Activated T-cell treated with anti-CD3 and anti-CD28 coated beads, Interleukin-2, amount 50 U/mL, for 24 hours (primary cell): ENCODE measurements around the gene TAF3.

ENCODE experiments used
- DNase-seq: peaks from one replicate; pipeline ENCODE4 v3.0.0-alpha.2; 2020
- H3K27ac Mint-ChIP-seq: 2 replicates; pipeline ENCODE4 v1.8.0; 2020; ENCODE audit warnings: mild to moderate bottlenecking, mixed read lengths
- H3K27me3 Mint-ChIP-seq: 2 replicates; pipeline ENCODE4 v1.8.0; 2020; ENCODE audit warnings: mixed read lengths
- H3K36me3 Mint-ChIP-seq: 2 replicates; pipeline ENCODE4 v1.8.0; 2020; ENCODE audit warnings: low read depth, mixed read lengths
- H3K4me1 Mint-ChIP-seq: 2 replicates; pipeline ENCODE4 v1.8.0; 2020; ENCODE audit warnings: low read depth, mixed read lengths
- H3K4me3 Mint-ChIP-seq: 2 replicates; pipeline ENCODE4 v1.8.0; 2020; ENCODE audit warnings: mild to moderate bottlenecking, moderate library complexity, mixed read lengths
- H3K9me3 Mint-ChIP-seq: 2 replicates; pipeline ENCODE4 v1.8.0; 2020; ENCODE audit warnings: mixed read lengths

The TAF3 gene

DNA sequence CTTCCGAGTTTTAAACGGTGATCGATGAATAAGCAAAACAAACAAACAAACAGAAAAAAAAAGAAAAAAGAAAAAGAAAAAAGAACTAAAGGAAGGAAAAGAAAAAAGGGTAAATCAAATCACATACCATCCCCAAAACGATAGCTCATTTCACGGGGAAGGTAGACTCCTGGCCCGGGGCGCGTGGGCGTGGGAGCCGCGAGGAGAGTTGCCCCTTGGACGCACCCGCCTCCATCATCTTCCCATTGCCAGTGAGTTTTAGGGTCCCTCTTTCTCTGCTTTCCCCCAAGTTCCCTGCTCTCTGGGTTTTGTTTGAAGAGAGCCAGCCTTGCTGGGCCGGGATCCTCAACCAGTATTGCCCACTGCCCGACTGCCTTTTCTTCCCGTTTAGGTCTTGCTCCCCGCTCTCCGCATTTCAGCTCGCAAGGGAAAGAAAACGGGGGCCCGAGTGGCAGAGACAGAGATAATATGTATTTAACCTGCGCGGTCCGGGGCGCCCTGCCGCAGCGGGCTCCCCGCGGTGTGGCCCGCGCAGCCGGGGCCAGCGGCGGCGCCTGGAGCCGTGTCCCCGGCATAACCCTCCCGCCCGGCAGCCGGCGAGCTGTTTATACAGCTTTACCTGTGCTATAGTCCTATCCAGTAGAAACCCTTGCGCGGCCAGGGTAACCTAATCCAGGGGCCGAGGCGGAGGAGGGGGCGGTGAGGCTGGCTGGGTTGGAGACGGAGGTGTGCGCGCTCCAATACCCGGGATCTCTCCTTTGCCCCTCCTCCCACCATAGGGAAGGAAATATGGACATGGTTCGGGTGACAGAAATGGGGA lies 230.9 kb downstream of the TAF3 start:
- peak overlapping the region; percentile 61 for H3K27ac Mint-ChIP-seq
- peak; percentile 53 for DNase-seq
- no peaks in the 10 kb centered on the region for H3K9me3 Mint-ChIP-seq
- H3K27me3 Mint-ChIP-seq, result peaks cover 70% of the 10 kb centered on the region
- peaks cover 70% of the 10 kb centered on the region for H3K4me1 Mint-ChIP-seq
- H3K4me3 Mint-ChIP-seq, result peak overlapping the region; percentile 64
- H3K36me3 Mint-ChIP-seq, result peaks cover 2% of the 10 kb centered on the region

DNA sequence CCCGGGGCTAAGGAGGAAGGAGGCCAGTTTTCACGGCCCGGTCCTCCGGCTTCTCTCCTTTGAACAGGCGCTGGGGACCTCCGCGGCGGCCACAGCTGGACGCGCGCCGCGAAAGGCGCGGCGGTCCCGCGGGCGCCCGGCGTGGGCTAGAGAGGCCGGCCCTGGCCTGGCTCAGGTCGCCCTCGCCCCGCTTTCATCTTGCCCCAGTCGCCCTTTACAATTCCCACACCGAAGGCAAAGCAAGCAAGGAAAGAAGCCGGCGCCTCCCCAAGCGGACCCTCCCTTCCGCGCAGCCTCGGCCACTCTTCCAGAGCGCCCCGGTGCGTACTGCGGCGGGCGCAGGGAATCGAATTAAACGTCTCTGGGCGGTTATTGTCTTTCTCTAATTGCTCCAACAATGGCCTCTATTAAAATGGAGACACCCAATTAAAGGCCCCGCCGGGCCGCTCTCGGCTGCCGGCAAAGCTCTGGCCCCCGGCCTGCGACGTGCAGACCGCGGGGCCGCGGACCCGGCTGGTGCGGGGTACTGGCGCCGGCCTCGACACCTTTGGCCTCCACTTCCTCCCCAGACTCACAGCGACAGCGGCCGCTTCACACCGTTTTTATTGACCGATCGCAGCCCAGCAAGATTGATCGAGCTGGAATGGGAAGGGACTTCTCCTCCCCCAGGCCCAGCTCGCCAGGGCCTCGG lies 231.7 kb downstream of the TAF3 start:
- no peak overlapping the region for H3K27ac Mint-ChIP-seq
- H3K4me1 Mint-ChIP-seq, result peaks cover 63% of the 10 kb centered on the region
- peaks cover 62% of the 10 kb centered on the region for H3K27me3 Mint-ChIP-seq
- H3K9me3 Mint-ChIP-seq, result no peaks in the 10 kb centered on the region
- DNase-seq, result no peak
- H3K4me3 Mint-ChIP-seq, result peak overlapping the region; percentile 71
- H3K36me3 Mint-ChIP-seq, result peaks cover 6% of the 10 kb centered on the region

DNA sequence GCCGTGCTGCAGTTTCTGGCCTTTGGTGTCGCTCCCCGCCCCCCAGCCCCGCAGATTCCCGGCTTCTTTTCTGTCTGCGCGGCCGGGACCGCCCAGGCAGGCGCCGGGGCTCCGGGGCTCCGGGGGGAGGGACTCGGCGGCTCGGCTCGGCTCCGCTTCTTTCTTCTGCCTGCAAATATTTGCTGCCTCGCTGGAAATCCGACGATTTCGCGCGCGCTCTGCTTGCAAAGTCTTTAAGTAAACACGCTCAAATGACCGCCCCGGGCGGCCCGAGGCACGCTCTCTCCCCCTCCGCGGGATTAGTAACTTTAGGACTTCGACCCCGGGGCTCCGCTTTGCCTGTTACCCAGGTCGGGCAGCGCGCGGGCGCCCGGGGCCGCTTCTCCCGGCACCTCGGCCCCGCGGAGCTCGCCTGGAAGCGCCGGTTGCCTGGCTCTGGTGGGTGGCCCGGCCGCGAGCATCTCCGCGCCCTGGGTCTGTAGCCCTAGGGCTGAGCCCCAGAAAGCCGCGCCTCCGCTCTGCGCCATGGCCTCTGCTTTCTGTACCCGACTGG lies 232.3 kb downstream of the TAF3 start:
- Mint-ChIP-seq H3K27me3 (peaks cover 56% of the 10 kb centered on the region), H3K36me3 (peaks cover 12% of the 10 kb centered on the region), H3K27ac (peak overlapping the region; percentile 74), H3K4me1 (peaks cover 57% of the 10 kb centered on the region), H3K4me3 (peak overlapping the region; percentile 71), H3K9me3 (no peaks in the 10 kb centered on the region)
- peak; percentile 68 for DNase-seq

DNA sequence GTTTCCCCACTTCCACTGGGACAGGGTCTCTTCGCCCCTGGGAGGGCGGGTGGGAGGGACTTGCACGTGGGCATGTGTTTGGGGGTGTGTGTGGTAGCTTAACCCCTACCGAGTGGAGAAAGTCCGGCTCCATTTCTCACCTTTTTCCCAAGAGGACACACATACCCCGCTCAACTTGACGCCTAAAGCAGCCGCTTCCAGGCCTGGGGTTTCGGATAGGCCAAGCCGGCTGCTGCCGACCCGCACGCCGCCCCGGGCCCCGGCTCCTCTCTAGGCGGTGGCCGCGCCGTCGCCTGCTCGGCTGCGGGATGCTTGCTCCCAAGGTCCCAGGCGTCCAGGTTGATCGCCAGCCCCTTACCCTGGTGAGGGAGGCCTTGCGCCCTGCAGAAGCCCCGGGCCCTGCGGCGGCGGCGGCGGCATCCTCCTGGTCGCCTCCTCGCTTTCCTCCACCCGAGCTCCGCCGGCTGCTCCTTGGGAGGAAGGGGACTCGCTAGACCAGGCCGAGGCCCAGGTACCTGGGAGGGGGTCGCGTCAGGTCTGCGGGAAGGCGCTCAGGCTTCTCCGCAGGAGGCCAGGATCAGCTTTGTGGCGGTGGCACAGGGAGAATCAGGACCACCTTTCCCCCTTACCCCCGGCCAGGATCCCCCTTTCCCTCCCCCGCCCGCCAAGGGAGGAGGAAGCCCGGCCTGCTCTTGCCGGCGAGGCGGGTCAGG lies 233.0 kb downstream of the TAF3 start:
- Mint-ChIP-seq H3K4me3 (peak overlapping the region; percentile 39), H3K27me3 (peaks cover 50% of the 10 kb centered on the region), H3K27ac (no peak overlapping the region), H3K36me3 (peaks cover 15% of the 10 kb centered on the region), H3K4me1 (peaks cover 50% of the 10 kb centered on the region), H3K9me3 (no peaks in the 10 kb centered on the region)
- DNase-seq, result peak; percentile 58

DNA sequence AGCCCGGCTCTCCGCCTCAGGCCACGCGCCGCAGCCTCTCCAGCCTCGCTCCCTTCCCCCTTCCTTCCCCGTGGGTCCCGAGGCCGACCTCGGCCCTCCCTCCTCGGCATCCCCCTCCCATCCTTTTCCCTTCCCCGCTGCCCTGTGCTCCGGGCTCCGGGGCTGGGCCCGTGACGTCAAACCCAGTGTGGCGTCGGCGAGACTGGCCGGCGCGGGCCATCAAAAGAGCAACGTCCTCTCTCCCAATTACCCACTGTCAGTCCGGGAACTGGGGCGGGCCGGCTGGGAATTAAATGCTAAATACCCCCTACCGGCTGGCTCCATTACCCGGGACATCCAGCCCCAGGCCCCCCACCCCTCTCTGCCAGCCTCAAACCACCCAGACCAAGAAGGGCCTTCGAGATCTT lies 233.5 kb downstream of the TAF3 start:
- peak overlapping the region; percentile 95 for H3K4me3 Mint-ChIP-seq
- DNase-seq, result peak; percentile 52
- peaks cover 48% of the 10 kb centered on the region for H3K4me1 Mint-ChIP-seq
- peaks cover 44% of the 10 kb centered on the region for H3K27me3 Mint-ChIP-seq
- no peaks in the 10 kb centered on the region for H3K9me3 Mint-ChIP-seq
- H3K36me3 Mint-ChIP-seq, result peaks cover 20% of the 10 kb centered on the region
- peak overlapping the region; percentile 75 for H3K27ac Mint-ChIP-seq

DNA sequence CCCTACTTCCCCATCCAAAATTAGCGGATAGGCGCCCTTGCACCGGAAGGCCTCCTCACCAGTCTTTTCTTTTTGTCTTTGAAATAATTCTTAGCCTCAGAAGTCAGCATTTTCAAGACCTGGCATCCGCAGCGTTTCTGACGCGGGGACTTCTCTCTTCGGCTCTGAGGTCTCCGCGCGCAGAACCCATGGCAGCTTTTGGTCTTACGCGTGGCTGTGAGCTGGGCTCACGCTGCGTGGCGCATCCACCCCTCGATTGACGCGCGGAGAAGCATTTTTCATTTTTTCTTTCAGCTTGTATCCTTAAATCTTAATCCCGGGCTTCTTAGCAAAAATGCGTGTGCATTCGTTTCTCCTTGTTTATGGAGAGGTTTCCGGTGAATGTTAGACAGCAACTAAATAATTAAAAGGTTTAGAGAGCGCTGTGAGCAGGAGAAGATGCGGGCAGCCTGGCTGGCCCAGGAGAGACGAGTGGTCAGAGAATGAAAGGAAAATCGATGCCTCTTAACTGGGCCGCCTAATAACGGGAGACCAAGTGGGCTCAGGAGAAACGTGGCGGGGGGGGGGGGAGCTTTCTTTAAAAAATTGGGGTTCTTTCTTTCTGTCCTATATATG lies 234.1 kb downstream of the TAF3 start:
- peak; percentile 63 for DNase-seq
- Mint-ChIP-seq H3K4me3 (peak overlapping the region; percentile 95), H3K9me3 (no peaks in the 10 kb centered on the region), H3K4me1 (peaks cover 49% of the 10 kb centered on the region), H3K27me3 (peaks cover 38% of the 10 kb centered on the region), H3K27ac (peak overlapping the region; percentile 75), H3K36me3 (peaks cover 26% of the 10 kb centered on the region)

DNA sequence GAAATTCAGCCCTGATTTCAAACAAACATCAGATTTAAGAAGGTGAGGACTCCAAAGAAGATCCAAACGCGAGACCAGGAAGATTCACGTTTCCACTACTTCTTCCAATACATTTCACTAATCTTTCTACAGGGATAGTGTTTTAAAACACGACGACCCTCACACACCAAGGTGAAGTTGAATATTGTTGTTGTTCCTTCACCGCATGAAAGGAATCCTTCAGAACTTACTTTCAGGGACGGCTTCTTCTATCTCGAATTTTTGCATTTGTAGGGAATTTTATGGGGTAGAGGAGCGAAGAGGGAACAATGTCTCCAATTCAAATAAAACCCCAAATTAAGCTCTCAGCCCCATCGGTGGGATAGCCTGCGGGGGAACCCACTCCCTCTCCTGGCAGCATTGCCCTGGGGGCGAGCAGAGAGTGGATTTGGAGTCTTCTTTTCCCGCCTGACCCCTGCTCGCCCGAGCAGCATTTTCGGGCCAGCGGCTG lies 234.7 kb downstream of the TAF3 start:
- H3K4me3 Mint-ChIP-seq, result peak overlapping the region; percentile 95
- no peaks in the 10 kb centered on the region for H3K9me3 Mint-ChIP-seq
- peaks cover 50% of the 10 kb centered on the region for H3K4me1 Mint-ChIP-seq
- no peak for DNase-seq
- peaks cover 32% of the 10 kb centered on the region for H3K36me3 Mint-ChIP-seq
- H3K27ac Mint-ChIP-seq, result peak overlapping the region; percentile 1
- peaks cover 32% of the 10 kb centered on the region for H3K27me3 Mint-ChIP-seq

DNA sequence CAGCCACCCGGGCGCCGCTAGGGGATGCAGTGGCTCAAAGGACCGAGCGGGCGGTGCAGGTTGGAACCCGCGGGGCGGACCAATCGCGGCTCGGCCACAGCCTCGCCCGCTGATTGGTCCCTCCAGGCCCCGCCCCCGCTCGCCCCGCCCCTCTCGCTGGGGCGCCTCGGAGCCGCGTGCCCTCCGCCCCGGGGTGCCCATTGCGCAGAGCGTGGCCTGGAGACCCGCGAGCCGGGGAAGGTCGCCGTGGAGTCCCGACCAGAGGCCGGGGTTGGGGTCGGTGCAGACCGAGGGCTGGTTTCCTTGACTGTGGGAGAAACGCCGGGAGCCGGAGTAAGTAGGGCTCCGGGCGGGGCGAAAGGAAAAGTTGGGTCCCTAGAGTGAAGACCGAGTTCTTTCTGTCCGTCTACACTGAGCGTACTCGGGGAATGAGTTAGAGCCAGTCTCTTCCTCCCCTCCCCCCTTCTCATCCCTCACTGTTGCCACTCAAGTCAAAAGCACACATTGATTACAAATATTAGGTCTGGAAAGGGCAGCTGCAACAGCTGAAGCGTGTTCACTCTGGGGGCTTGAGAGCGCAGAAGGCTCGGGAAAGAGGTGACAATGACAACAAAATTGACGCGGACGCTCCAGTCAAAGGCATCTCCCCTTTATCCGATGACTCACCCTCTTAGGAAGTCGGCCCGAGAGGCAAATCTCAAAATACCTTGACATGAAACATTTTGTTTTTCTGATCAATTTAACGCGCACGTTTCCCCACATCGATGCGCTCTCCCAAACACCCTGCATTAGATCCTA lies 235.3 kb downstream of the TAF3 start:
- H3K27ac Mint-ChIP-seq, result peak overlapping the region; percentile 99
- peak; percentile 98 for DNase-seq
- no peaks in the 10 kb centered on the region for H3K9me3 Mint-ChIP-seq
- peaks cover 26% of the 10 kb centered on the region for H3K27me3 Mint-ChIP-seq
- H3K36me3 Mint-ChIP-seq, result peaks cover 38% of the 10 kb centered on the region
- peak overlapping the region; percentile 95 for H3K4me3 Mint-ChIP-seq
- peaks cover 50% of the 10 kb centered on the region for H3K4me1 Mint-ChIP-seq

DNA sequence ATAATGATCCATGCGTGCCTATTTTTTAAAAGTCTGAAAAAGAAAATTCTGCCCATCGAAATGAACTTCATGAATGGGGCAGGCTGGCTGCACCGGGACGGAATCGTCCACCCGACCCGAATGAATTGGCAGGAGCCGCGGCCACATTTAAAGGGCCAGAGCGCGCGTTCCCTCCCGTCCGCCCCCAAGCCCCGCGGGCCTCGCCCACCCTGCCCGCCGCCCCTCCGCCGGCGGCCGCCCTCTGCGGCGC lies 235.9 kb downstream of the TAF3 start:
- no peak for DNase-seq
- H3K27ac Mint-ChIP-seq, result peak overlapping the region; percentile 99
- no peaks in the 10 kb centered on the region for H3K9me3 Mint-ChIP-seq
- peak overlapping the region; percentile 95 for H3K4me3 Mint-ChIP-seq
- peaks cover 21% of the 10 kb centered on the region for H3K27me3 Mint-ChIP-seq
- H3K36me3 Mint-ChIP-seq, result peaks cover 44% of the 10 kb centered on the region
- peaks cover 51% of the 10 kb centered on the region for H3K4me1 Mint-ChIP-seq

DNA sequence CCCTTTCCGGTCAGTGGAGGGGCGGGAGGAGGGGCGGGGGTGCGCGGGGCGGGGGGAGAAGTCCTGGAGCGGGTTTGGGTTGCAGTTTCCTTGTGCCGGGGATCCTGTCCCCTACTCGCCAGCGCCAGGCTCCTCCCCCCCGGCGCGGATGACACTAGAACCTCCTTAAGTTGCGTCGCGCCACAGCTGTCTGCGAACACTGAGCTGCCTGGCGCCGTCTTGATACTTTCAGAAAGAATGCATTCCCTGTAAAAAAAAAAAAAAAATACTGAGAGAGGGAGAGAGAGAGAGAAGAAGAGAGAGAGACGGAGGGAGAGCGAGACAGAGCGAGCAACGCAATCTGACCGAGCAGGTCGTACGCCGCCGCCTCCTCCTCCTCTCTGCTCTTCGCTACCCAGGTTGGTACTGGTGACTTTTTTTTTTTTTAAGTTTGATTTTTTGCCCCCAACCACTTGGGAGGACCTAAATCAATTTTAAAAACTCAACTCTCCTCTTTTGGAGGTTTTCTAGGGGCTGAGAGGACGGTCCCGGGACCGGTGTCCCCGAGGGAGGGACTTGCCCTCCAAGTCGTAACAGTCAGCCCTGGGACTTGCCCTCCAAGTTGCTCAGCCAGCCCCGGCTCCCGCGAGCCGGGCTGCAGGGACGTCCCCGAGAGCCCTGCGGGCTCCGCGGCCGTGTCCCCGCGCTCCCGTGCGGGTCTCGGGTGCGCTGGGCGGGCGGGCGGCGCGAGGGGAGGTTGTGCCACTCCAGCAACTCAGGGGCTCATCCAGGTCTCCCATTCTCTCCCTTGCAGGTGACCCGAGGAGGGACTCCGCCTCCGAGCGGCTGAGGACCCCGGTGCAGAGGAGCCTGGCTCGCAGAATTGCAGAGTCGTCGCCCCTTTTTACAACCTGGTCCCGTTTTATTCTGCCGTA lies 236.4 kb downstream of the TAF3 start, which contains the start of gene GATA3:
GATA3 (plus strand) TSS at position 195 of the 914 bp plus-strand sequence. CDS start 968 bp downstream, outside the sequence.
- peak; percentile 86 for DNase-seq
- Mint-ChIP-seq H3K9me3 (no peaks in the 10 kb centered on the region), H3K4me3 (peak within 1 kb of the TSS; percentile 95), H3K27me3 (peaks cover 20% of the 10 kb centered on the region), H3K36me3 (peaks cover 49% of the 10 kb centered on the region), H3K27ac (peak within 1 kb of the TSS; percentile 99), H3K4me1 (peaks cover 55% of the 10 kb centered on the region)

DNA sequence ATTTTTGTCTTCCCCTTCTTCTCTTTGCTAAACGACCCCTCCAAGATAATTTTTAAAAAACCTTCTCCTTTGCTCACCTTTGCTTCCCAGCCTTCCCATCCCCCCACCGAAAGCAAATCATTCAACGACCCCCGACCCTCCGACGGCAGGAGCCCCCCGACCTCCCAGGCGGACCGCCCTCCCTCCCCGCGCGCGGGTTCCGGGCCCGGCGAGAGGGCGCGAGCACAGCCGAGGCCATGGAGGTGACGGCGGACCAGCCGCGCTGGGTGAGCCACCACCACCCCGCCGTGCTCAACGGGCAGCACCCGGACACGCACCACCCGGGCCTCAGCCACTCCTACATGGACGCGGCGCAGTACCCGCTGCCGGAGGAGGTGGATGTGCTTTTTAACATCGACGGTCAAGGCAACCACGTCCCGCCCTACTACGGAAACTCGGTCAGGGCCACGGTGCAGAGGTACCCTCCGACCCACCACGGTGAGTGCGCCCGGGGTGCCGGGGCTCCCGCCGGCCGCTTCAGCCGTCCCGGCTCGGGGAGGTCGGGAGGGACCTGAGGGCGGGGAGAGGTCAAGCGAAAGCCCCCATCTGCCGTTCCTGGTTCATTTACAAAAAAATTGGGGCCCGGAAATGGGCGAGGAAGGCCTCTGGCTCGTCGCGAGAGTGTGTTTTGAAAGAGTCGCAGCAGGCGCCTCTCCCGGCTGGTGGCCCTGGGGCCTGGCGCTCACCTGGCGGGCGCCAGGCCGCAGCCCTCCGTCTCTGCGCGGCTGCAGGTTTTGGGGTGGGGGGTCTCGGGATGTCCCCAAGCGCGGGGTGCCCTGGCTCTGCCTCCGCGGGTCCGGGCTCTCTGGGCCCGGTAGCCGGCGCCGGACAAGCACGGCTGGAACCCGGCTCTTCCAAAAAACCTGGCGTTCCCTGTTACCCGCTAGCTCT lies 237.4 kb downstream of the TAF3 start:
- Mint-ChIP-seq H3K4me1 (peaks cover 62% of the 10 kb centered on the region), H3K27ac (peak overlapping the region; percentile 93), H3K27me3 (peaks cover 16% of the 10 kb centered on the region), H3K4me3 (peak overlapping the region; percentile 89), H3K9me3 (no peaks in the 10 kb centered on the region), H3K36me3 (peaks cover 59% of the 10 kb centered on the region)
- peak; percentile 75 for DNase-seq

DNA sequence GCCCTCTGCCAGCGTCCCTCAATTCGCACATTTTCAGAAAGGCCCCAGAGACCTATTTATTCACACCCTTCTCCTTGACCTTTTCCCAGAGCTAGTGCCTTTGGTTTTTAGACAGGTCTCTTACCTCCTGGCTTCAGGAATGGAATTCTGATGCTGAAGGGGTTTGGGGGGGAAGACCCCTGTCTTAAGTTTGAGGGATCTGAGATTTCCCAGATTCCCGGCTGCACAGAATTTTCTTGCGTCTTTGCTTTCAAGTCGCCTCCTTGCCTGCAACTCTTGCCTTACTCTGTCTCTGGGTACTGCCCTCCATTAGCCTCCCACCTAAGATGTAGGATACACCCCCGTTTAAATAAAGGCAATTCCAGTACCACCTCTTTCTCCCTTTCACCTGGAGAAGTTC lies 238.1 kb downstream of the TAF3 start:
- DNase-seq, result no peak
- H3K36me3 Mint-ChIP-seq, result peaks cover 66% of the 10 kb centered on the region
- no peaks in the 10 kb centered on the region for H3K9me3 Mint-ChIP-seq
- H3K27me3 Mint-ChIP-seq, result peaks cover 16% of the 10 kb centered on the region
- H3K4me3 Mint-ChIP-seq, result peak overlapping the region; percentile 89
- H3K27ac Mint-ChIP-seq, result peak overlapping the region; percentile 93
- peaks cover 69% of the 10 kb centered on the region for H3K4me1 Mint-ChIP-seq
